Mesenchymal stem cell (in vitro differentiated cells and primary cell): ENCODE measurements around the gene ZNF692.
A peak's percentile ranks its signal among the peaks of the same experiment; 100 is the strongest.

ENCODE experiments used
- DNase-seq: peaks from one replicate; pipeline ENCODE4 v3.0.0-alpha.2; 2013
- H2AFZ ChIP-seq: one replicate; pipeline ENCODE4 v1.6.1; 2013; ENCODE audit warnings: low read depth, mild to moderate bottlenecking, control low read depth, inconsistent platforms, low read length, moderate library complexity
- H2AK5ac ChIP-seq: 2 replicates; pipeline ENCODE4 v1.6.1; 2013; ENCODE audit warnings: low read length, moderate library complexity, mild to moderate bottlenecking, inconsistent platforms; ENCODE audit not compliant: severe bottlenecking
- H2BK120ac ChIP-seq: one replicate; pipeline ENCODE4 v1.6.1; 2013; ENCODE audit warnings: low read depth, mild to moderate bottlenecking, inconsistent platforms, low read length, moderate library complexity
- H2BK12ac ChIP-seq, 2 experiments: one replicate each; pipeline ENCODE4 v1.6.1; 2013; ENCODE audit warnings: inconsistent platforms in 2 of 2, low read length in 2 of 2, mild to moderate bottlenecking in 2 of 2, moderate library complexity in 2 of 2, control low read depth in 1 of 2
- H2BK15ac ChIP-seq: one replicate; pipeline ENCODE4 v1.6.1; 2013; ENCODE audit warnings: mild to moderate bottlenecking, low read depth, inconsistent platforms; ENCODE audit not compliant: poor library complexity, severe bottlenecking
- H2BK5ac ChIP-seq: 2 replicates; pipeline ENCODE4 v1.6.1; 2013; ENCODE audit warnings: low read depth, mild to moderate bottlenecking, low read length, control low read depth, inconsistent platforms; ENCODE audit not compliant: poor library complexity, severe bottlenecking
- H3K14ac ChIP-seq, 2 experiments: one replicate each; pipeline ENCODE4 v1.6.1; 2013; ENCODE audit warnings: inconsistent platforms in 2 of 2, low read length in 2 of 2, control low read depth in 1 of 2, mild to moderate bottlenecking in 1 of 2, moderate library complexity in 1 of 2
- H3K18ac ChIP-seq, 2 experiments: one replicate each; pipeline ENCODE4 v1.6.1; 2013; ENCODE audit warnings: inconsistent platforms in 2 of 2, low read length in 2 of 2, control low read depth in 1 of 2, low read depth in 1 of 2, mild to moderate bottlenecking in 1 of 2
- H3K23ac ChIP-seq, 2 experiments: one replicate each; pipeline ENCODE4 v1.6.1; 2013; ENCODE audit warnings: inconsistent platforms in 2 of 2, low read length in 2 of 2, mild to moderate bottlenecking in 2 of 2, moderate library complexity in 2 of 2, control low read depth in 1 of 2
- H3K27ac ChIP-seq: 2 replicates; pipeline ENCODE4 v1.5.1; 2013; ENCODE audit warnings: mild to moderate bottlenecking, moderate library complexity, low read length, control low read depth, inconsistent platforms; ENCODE audit not compliant: poor library complexity, severe bottlenecking
- H3K27me3 ChIP-seq, 2 experiments: 2 replicates each; pipeline versions ENCODE4 v1.6.1 to v1.7.0; 2013; ENCODE audit warnings: low read length in 2 of 2, mild to moderate bottlenecking in 2 of 2, moderate library complexity in 2 of 2, control low read depth in 1 of 2, inconsistent platforms in 1 of 2; ENCODE audit not compliant: control insufficient read depth in 1 of 2, insufficient read depth in 1 of 2
- H3K36me3 ChIP-seq, 2 experiments: 2 replicates each; pipeline versions ENCODE4 v1.6.1 to v1.7.0; 2013; ENCODE audit warnings: low read length in 2 of 2, control low read depth in 1 of 2, inconsistent platforms in 1 of 2, low read depth in 1 of 2, mild to moderate bottlenecking in 1 of 2; ENCODE audit not compliant: insufficient read depth in 2 of 2, control insufficient read depth in 1 of 2
- H3K4ac ChIP-seq, 2 experiments: one replicate each; pipeline ENCODE4 v1.6.1; 2013; ENCODE audit warnings: inconsistent platforms in 2 of 2, low read length in 2 of 2, mild to moderate bottlenecking in 2 of 2, moderate library complexity in 2 of 2, control low read depth in 1 of 2, low read depth in 1 of 2
- H3K4me1 ChIP-seq: 2 replicates; pipeline ENCODE4 v1.6.1; 2013; ENCODE audit warnings: low read depth, low read length, control low read depth; ENCODE audit not compliant: control insufficient read depth, insufficient read depth
- H3K4me2 ChIP-seq: 2 replicates; pipeline ENCODE4 v1.6.1; 2013; ENCODE audit warnings: low read length, mild to moderate bottlenecking, inconsistent platforms; ENCODE audit not compliant: poor library complexity, severe bottlenecking
- H3K4me3 ChIP-seq, 2 experiments: 2 replicates each; pipeline versions ENCODE4 v1.5.1 to v1.7.0; 2013; ENCODE audit warnings: low read length in 2 of 2, mild to moderate bottlenecking in 2 of 2, control low read depth in 1 of 2, low read depth in 1 of 2; ENCODE audit not compliant: insufficient read depth in 1 of 2
- H3K79me1 ChIP-seq: replicated peaks from 2 replicates; pipeline ENCODE4 v1.6.1; 2013; ENCODE audit warnings: mild to moderate bottlenecking, control low read depth, low read length, inconsistent platforms; ENCODE audit not compliant: poor library complexity, severe bottlenecking
- H3K9ac ChIP-seq: 2 replicates; pipeline ENCODE4 v1.7.0; 2013; ENCODE audit warnings: mild to moderate bottlenecking, low read length, moderate library complexity
- H3K9me3 ChIP-seq: 2 replicates; pipeline ENCODE4 v1.7.0; 2013; ENCODE audit warnings: mild to moderate bottlenecking, low read length; ENCODE audit not compliant: control insufficient read depth
- H4K8ac ChIP-seq: one replicate; pipeline ENCODE4 v1.6.1; 2013; ENCODE audit warnings: inconsistent platforms, mild to moderate bottlenecking, low read length, moderate library complexity
- H4K91ac ChIP-seq: one replicate; pipeline ENCODE4 v1.6.1; 2013; ENCODE audit warnings: mild to moderate bottlenecking, low read length, inconsistent platforms
- WGBS: methylation state at CpG from one replicate; pipeline ENCODE4 v1.1.7; 2013; ENCODE audit warnings: mixed read lengths; 5-methylcytosine and 5-hydroxymethylcytosine counted together

ZNF692 gene

DNA sequence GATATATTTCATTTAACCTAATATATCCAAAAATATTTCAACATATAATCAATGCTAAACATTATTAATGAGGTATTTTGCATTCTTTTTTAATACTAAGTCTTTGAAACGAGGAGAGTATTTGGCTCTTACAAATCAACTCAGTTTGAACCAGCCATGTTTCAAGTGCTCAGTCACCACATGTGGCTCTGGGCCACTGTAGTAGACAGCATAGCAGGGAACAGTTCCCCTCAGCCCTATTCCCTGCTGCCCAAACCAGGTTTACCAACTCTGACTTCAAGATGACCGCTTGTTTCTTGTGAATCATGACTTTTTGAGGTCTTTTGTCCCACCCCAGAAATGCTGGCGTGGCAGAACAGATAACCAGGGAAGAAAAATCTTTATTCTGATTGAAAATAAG is 15.2 kb downstream of the ZNF692 start:
- H3K14ac ChIP-seq = no peak overlapping the region
- no peak overlapping the region for H3K18ac ChIP-seq
- H3K23ac ChIP-seq = no peak overlapping the region
- no peak overlapping the region for H3K4ac ChIP-seq
- H2AK5ac ChIP-seq = no peak overlapping the region
- H4K91ac ChIP-seq = no peak overlapping the region
- H4K8ac ChIP-seq = no peak overlapping the region
- peaks cover 9% of the 10 kb centered on the region for H3K4me1 ChIP-seq
- no peak overlapping the region for H2AFZ ChIP-seq
- H2BK15ac ChIP-seq = no peak overlapping the region
- peak overlapping the region; percentile 36 for H3K9ac ChIP-seq
- H3K36me3 ChIP-seq = peaks cover 41 to 45% of the 10 kb centered on the region in 2 experiments
- H2BK120ac ChIP-seq = no peak overlapping the region
- 95% methylated on average over 1 of the region's 3 CpGs for WGBS
- H3K27me3 ChIP-seq = no peaks in the 10 kb centered on the region
- no peak overlapping the region for H3K4me2 ChIP-seq
- no peak overlapping the region for H2BK12ac ChIP-seq
- no peak overlapping the region for H2BK5ac ChIP-seq
- H3K27ac ChIP-seq = no peak overlapping the region
- DNase-seq = no peak
- no peak overlapping the region for H3K4me3 ChIP-seq
- H3K79me1 ChIP-seq = peaks cover 44% of the 10 kb centered on the region
- no peaks in the 10 kb centered on the region for H3K9me3 ChIP-seq

DNA sequence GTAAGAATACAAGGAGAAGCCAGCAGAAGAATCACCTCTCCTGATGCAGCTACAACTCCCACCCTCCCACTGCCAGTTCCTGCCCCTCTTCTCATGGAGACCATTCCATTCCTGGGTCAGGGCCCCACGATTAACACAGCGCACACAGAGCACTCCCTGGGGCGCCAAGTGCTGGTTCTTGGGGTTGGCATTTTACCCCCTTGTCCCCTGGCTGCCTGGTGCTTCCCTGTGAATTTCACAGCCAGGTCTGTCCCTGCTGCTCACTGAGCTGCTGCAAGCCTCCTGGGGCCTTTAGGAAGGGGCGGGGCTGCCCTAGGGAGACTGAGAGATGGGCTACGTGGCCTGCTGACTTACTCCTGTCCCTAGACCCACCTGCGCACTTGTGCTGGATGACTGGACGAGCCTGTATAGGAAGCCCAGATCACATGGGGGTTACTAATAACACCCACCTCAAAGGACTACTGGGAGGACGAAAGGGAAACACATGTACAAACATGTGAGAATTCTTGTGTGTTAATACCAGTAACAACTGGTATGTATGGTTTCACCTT is 16.0 kb downstream of the ZNF692 start:
- Histone ChIP-seq H3K27ac (no peak overlapping the region), H2AK5ac (no peak overlapping the region), H3K14ac (no peak overlapping the region), H2AFZ (no peak overlapping the region), H4K8ac (no peak overlapping the region), H3K4ac (no peak overlapping the region), H2BK15ac (no peak overlapping the region), H2BK12ac (peak overlapping the region in 1 of 2 experiments; percentile 29), H3K4me2 (no peak overlapping the region), H3K9ac (peak overlapping the region; percentile 88), H3K79me1 (peaks cover 38% of the 10 kb centered on the region), H4K91ac (no peak overlapping the region), H3K4me1 (peaks cover 9% of the 10 kb centered on the region), H3K9me3 (no peaks in the 10 kb centered on the region), H2BK5ac (no peak overlapping the region), H3K27me3 (no peaks in the 10 kb centered on the region), H3K36me3 (peaks cover 33 to 36% of the 10 kb centered on the region in 2 experiments), H3K18ac (no peak overlapping the region), H2BK120ac (no peak overlapping the region), H3K23ac (no peak overlapping the region), H3K4me3 (no peak overlapping the region)
- 92% methylated on average over 8 of the region's 8 CpGs for WGBS
- no peak for DNase-seq

DNA sequence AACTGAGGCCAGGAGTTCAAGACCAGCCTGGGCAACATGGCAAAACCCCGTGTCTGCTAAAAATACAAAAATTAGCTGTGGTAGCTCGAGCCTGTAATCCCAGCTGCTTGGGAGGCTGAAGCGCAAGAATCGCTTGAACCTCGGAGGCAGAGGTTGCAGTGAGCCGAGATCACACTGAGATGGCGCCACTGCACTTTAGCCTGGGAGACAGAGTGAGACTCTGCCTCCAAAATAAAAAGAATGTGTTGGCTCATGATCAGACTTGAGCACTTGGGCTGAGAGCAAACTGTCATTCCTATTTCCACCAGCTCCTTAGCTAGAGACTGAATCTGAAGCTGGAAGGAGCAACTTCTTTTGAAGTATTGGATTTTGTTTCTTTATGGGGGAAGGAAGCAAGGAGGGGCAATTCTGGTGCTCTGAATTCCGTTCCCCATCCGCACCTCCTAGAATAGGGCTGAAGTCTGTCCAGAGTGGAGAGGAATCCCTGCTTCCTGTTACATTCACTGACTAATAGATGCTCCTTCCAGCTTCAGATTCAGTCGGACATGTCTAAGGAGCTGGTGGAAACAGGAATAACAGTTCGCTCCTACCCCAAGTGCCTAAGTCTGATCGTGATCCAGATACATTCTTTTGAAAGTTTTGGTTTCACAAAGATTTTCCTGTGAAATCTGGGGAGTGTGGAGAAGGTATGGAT is 17.0 kb downstream of the ZNF692 start:
- H3K36me3 ChIP-seq = peaks cover 25 to 26% of the 10 kb centered on the region in 2 experiments
- no peak overlapping the region for H3K14ac ChIP-seq
- WGBS = 76% methylated on average over 12 of the region's 12 CpGs
- peak overlapping the region; percentile 61 for H4K8ac ChIP-seq
- H2BK12ac ChIP-seq = no peak overlapping the region
- no peak overlapping the region for H3K23ac ChIP-seq
- H3K4me1 ChIP-seq = peaks cover 11% of the 10 kb centered on the region
- no peak overlapping the region for H2BK120ac ChIP-seq
- no peak overlapping the region for H2AFZ ChIP-seq
- no peak overlapping the region for H4K91ac ChIP-seq
- peak overlapping the region; percentile 88 for H3K9ac ChIP-seq
- no peaks in the 10 kb centered on the region for H3K27me3 ChIP-seq
- no peak overlapping the region for H3K27ac ChIP-seq
- no peak overlapping the region for H3K4me2 ChIP-seq
- no peaks in the 10 kb centered on the region for H3K9me3 ChIP-seq
- H2BK15ac ChIP-seq = no peak overlapping the region
- H3K4ac ChIP-seq = no peak overlapping the region
- H3K79me1 ChIP-seq = peaks cover 29% of the 10 kb centered on the region
- H2AK5ac ChIP-seq = no peak overlapping the region
- H2BK5ac ChIP-seq = no peak overlapping the region
- H3K4me3 ChIP-seq = peak overlapping the region in 1 of 2 experiments; percentile 57
- H3K18ac ChIP-seq = no peak overlapping the region
- DNase-seq = peak; percentile 64

DNA sequence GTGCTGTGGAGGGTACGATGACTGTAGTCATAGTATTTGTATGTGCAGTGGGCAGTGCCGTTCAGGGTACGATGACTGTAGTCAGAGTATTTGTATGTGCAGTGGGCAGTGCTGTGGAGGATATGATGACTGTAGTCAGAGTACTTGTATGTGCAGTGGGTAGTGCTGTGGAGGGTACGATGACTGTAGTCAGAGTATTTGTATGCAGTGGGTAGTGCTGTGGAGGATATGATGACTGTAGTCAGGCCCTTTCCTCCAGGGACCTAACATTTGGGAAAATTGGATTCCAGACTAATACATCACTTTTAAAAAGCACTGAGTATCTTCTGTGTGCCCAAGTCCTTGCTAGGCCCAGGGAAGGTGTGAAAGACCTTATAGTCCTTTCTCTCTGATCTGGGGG is 17.9 kb downstream of the ZNF692 start:
- Histone ChIP-seq H3K18ac (no peak overlapping the region), H3K9me3 (no peaks in the 10 kb centered on the region), H2BK12ac (no peak overlapping the region), H3K36me3 (peaks cover 16 to 20% of the 10 kb centered on the region in 2 experiments), H3K27me3 (no peaks in the 10 kb centered on the region), H4K91ac (no peak overlapping the region), H4K8ac (no peak overlapping the region), H2BK120ac (no peak overlapping the region), H3K79me1 (peaks cover 25% of the 10 kb centered on the region), H2BK15ac (no peak overlapping the region), H3K4ac (peak overlapping the region in 1 of 2 experiments; percentile 60), H3K9ac (peak overlapping the region; percentile 88), H2BK5ac (no peak overlapping the region), H3K4me2 (no peak overlapping the region), H3K27ac (no peak overlapping the region), H3K23ac (no peak overlapping the region), H2AK5ac (no peak overlapping the region), H3K4me3 (no peak overlapping the region), H3K14ac (no peak overlapping the region), H3K4me1 (peaks cover 11% of the 10 kb centered on the region), H2AFZ (no peak overlapping the region)
- DNase-seq = no peak
- 87% methylated on average over 4 of the region's 4 CpGs for WGBS
